Anterior cingulate cortex (tissue), 58 donors: ENCODE measurements around the gene UBR3.
"Not testable (repeated sequence)": the region's sequence is repeated elsewhere in the genome, so short reads cannot be mapped to it uniquely, and the experiment has no call there.

ENCODE experiments used
- DNase-seq, 58 donors: peaks; one replicate each; lab custom pipeline; 2025; lab: John Stamatoyannopoulos, UW

UBR3 gene, protein sequence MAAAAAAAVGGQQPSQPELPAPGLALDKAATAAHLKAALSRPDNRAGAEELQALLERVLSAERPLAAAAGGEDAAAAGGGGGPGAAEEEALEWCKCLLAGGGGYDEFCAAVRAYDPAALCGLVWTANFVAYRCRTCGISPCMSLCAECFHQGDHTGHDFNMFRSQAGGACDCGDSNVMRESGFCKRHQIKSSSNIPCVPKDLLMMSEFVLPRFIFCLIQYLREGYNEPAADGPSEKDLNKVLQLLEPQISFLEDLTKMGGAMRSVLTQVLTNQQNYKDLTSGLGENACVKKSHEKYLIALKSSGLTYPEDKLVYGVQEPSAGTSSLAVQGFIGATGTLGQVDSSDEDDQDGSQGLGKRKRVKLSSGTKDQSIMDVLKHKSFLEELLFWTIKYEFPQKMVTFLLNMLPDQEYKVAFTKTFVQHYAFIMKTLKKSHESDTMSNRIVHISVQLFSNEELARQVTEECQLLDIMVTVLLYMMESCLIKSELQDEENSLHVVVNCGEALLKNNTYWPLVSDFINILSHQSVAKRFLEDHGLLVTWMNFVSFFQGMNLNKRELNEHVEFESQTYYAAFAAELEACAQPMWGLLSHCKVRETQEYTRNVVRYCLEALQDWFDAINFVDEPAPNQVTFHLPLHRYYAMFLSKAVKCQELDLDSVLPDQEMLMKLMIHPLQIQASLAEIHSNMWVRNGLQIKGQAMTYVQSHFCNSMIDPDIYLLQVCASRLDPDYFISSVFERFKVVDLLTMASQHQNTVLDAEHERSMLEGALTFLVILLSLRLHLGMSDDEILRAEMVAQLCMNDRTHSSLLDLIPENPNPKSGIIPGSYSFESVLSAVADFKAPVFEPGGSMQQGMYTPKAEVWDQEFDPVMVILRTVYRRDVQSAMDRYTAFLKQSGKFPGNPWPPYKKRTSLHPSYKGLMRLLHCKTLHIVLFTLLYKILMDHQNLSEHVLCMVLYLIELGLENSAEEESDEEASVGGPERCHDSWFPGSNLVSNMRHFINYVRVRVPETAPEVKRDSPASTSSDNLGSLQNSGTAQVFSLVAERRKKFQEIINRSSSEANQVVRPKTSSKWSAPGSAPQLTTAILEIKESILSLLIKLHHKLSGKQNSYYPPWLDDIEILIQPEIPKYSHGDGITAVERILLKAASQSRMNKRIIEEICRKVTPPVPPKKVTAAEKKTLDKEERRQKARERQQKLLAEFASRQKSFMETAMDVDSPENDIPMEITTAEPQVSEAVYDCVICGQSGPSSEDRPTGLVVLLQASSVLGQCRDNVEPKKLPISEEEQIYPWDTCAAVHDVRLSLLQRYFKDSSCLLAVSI (N-terminal part only)

DNA sequence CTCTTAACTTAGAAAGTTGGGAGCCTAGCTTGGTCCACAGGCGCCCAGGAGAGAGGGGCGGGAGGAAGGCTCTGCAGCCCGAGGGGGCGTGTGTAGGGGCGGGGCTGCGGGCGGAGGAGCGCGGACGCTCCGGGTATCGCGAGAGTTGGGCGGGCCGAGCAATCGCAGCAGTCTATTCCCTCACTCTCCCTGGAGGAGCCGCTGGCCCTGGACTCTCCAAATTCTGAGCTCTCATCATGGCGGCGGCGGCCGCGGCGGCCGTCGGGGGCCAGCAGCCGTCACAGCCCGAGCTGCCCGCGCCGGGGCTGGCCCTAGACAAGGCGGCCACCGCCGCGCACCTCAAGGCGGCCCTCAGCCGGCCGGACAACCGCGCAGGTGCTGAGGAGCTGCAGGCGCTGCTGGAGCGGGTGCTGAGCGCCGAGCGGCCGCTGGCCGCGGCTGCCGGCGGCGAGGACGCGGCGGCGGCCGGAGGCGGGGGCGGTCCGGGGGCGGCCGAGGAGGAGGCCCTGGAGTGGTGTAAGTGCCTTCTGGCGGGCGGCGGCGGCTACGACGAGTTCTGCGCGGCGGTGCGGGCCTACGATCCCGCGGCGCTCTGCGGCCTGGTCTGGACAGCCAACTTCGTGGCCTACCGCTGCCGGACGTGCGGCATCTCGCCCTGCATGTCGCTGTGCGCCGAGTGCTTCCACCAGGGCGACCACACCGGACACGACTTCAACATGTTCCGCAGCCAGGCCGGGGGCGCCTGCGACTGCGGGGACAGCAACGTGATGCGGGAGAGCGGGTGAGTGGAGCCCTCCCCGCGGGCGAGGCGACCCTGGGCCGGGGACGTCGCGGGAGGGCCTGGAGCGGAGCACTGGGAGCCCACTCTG is at the start of gene UBR3:
Gene UBR3 (plus strand): TSS at position 183 of the 869 bp plus-strand sequence. CDS start 54 bp downstream, at position 237.
- peak; percentile 17 to 95 (median 86) for DNase-seq

DNA sequence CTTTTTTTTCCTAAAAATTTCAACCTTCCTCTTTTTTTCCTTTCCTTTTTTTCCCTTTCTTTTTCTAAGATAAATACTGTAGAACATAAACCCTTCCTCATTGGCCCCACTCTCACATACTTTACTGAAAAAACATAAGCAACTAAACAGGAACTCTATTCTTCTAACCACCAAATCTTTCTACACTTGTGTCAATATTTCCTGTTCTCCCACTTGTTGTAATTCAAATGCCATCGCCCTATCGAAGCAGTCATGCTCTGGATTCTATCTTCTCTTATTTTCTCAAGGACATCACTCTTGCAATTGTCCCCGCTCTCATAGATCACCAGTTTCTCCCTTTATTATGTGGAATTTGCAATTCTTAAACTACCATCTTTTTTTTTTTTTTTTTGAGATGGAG is 48.8 kb upstream of the UBR3 start:
- no peak for DNase-seq

DNA sequence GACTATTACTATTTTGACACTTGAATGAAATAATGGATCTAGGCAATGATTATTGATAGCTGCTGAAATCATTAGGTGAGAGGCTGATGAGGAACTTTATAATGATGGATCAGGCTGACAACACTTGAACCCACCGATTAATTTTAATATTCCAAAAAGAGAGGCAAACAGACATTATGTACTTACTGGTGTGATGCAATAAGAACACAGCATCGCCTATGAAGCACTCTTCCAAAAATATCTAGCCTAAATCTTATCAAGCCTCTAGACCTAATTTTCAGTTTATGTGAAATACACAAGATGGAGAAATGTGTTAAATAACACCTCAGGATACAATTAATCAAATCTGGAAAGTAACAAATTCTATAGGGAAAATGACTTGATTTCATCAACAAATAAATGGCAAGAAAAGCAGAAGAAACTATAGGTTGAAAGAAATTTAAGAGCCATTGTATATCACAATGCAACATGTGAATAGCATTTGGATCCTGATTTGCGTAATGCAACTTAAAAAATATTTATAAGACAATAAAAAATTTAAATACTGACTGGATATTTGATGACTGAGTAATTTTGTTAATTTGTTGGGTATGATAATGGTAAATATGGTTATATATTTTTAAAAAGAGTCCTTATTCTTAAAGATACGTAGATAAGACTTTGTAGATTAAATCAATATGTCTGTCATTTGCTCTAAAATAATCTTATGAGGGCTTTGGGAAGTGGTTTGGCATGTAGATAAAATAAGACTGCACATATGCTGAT is 45.8 kb upstream of the UBR3 start:
- DNase-seq, result no peak

DNA sequence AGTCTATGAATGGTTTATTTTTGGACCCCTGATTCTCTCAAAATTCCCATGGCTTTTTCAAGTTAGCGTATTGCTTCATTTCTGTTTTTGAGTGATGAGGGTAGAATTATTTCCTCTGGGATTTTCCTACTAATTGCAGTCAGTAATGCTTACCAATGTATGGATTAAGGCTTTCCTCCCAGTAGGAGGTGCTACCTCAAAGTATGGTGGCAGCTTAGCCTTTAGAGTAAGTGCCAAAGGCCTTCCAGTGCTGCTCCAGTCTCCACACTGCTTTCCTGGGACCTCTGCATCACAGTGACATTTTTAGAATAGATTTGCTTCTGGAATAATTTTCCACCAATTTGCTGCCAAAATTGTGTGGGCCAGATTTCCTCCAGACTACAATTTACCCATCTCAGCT is 44.7 kb upstream of the UBR3 start:
- DNase-seq, result no peak

DNA sequence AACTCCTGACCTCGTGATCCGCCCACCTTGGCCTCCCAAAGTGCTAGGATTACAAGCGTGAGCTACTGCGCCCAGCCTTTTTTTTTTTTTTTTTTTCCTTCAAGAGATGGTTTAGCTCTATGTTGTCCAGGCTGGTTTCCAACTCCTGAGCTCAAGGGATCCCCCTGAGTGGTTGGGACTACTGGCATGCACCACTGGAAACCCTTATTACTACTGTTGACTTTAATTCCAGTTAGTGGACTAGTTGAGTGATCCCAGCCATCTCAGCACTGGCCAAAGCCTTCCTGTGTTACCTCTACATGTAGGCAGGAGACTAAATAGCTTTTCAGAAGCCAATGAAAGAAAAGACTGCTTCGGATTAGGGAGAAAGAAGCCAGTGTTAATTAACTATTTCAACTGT is 36.7 kb upstream of the UBR3 start:
- no peak for DNase-seq

DNA sequence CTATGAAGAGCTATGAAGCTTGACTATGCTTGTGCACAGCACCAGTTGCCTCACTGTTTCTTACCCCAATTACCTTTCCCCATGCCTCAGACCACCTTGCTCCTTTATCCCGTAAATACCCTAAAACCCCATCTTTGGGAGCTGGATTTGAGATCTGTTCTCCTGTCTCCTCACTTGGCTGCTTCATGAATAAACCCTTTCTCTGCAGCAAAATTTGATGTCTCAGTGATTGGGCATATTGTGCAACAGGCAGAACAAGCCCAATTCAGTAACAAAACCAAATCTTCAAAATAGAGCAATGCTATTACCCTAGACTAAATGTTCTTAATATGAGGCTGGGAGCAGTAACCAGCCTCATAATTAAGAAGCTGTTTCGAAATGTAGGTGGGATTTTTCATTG is 32.1 kb upstream of the UBR3 start:
- no peak for DNase-seq

DNA sequence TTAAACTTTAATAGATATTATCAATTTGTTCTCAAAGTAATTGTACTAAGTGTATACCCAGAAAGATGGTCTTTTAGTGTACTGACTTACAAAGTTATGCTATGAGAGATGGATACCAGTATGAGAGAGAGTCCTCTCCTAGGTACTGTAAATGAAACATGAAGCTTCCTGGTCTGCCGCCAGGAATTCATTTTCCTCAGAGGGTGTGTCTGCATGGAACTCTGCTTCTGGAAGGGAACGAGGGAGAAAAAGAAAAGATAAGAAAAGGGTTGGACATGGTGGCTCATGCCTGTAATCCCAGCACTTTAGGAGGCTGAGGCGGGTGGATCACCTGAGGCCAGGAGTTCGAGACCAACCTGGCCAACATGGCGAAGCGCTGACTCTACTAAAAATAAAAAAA is 30.8 kb upstream of the UBR3 start:
- DNase-seq, result no peak

DNA sequence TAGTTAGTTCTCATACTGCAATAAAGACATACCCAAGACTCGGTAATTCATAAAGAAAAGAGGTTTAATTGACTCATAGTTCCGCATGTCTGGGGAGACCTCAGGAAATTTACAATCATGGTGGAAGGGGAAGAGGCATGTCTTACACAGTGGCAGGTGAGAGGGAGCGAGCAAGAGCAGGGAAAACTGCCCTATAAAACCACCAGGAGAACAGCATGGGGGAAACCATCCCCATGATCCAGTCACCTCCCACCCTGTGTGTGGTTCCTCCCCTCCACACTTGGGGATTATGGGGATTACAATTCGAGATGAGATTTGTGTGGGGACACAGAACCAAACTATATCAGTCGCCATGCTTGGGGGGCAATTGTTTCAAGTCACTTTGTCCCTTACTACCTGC is 29.7 kb upstream of the UBR3 start:
- DNase-seq, result no peak

DNA sequence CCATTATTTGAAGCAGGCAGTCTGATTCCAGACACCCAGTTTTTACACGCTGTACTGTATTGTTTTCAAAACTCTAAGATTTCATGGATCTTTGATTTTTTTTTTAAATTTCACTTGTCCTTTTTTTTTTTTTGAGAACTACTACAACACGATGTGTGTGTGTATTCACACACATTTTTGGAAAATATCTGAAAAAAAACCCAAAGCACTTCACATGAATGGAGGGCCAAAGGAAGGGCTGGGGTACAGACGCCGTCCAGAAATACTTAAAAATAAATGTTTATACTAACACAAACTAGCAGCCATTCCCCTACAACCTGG is 28.9 kb upstream of the UBR3 start:
- DNase-seq, result no peak

DNA sequence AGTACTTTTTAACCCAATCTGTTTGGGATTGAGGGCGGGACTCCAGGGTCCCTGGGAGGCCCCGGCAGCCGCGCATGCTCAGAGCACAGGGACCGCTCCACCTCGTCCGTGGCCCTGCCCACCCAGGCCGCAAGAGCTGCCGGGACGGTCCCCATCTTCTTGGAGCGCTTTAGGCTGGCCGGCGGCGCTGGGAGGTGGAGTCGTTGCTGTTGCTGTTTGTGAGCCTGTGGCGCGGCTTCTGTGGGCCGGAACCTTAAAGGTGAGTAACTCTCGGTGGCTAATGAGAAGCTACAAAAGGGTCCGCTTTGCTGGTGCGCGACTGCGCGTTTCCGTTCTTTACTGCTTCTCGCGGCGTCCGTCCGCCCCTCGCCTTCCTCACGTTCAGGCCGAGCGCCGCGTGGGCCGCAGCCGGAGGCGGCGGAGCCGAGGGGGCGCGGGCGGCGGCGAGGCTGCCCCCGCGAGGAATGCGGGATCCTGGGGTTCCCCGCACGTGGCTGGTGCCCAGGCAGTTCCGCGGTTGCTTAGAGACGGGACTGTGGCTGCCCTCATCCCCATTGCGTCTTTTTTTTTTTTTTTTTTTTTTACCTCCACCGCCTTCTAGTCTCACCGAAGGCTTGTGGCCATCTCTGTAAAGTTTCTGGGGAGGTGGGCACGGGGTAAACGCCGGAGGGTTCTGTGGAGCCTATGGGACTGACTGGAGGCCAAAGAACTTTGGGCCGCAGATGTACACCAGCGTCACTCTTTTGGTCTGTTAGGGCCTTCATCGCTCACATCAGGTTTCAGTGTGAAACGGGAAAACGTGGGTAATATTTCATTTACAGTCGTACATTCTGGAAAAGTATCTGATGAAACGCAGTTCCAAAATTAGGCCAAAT is 28.3 kb upstream of the UBR3 start, which contains the start of gene SSB:
Gene SSB (plus strand): TSS at position 154 of the 875 bp plus-strand sequence. CDS start 2,090 bp downstream, outside the sequence.
- DNase-seq, result peak; percentile 37 to 93 (median 85)

DNA sequence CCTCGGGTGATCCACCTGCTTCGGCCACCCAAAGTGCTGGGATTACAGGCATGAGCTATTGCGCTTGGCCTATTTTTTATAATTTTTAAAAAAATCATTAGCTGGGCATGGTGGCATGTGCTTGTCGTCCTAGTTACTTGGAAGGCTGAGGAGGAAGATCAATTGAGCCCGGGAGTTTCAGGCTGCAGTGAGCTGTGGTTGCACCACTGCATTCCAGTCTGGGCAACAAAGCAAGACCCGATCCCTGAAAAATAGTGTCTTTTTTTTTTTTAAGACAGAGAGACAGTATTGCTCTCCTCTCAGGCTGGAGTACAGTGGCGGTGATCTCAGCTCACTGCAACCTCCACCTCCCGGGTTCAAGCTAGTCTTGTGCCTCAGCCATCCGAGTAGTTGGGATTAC is 23.8 kb upstream of the UBR3 start:
- DNase-seq, result no peak

DNA sequence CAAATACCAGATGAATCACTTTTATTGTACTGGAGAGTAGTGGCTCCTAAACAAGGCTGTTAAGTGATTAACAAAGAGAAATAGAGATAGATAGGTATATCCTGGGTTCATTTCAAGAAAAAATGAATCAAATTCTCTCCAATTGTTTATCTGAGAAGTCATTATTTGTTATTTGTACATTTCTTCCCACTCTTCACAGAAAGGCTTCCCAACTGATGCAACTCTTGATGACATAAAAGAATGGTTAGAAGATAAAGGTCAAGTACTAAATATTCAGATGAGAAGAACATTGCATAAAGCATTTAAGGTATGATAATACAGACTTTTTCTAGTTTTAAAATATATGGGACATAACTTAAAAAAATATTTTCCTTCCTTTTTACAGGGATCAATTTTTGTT is 20.7 kb upstream of the UBR3 start:
- DNase-seq, result no peak

DNA sequence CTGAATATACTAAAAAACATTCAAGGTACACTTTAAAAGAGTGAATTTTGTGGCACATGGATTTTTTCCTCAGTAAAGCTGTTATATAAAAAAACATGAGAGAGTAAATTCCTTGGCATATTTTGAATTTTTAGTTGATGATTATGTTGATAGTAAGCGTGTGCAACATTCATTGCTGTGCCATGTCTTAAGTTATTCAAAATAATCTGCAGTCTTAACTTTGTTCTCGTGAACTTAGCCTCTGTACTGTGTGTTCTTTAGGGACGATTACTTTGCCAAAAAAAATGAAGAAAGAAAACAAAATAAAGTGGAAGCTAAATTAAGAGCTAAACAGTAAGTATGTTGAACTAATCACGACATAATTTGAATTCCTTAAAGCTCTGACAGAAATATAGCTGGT is 19.0 kb upstream of the UBR3 start:
- DNase-seq, result no peak

DNA sequence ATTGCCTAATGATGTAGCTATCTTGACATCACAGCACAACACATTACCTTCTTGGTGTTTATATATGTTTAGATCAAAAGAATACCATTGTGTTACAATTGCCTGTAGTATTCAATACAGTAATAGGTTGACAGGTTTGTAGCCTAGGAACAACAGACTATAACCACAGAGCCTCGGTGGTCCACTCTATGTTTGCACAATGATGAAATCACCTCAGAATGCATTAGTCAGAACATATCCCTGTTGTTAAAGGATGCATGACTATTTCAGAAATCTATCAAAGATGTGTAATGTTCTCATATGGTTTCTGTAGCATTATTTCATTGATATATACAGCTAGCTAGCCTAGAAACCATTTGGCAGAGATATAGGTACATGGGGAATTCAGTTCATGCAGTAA is 11.4 kb upstream of the UBR3 start:
- no peak for DNase-seq

DNA sequence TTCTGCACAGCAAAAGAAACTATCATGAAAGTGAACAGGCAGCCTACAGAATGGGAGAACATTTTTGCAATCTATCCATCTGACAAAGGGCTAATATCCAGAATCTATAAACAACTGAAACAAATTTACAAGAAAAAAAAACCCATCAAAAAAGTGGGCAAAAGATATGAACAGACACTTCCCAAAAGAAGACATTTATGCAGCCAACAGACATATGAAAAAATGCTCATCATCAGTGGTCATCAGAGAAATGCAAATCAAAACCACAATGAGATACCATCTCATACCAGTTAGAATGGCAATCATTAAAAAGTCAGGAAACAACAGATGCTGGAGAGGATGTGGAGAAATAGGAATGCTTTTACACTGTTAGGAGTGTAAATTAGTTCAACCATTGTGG is 10.3 kb upstream of the UBR3 start:
- not testable (repeated sequence) for DNase-seq

DNA sequence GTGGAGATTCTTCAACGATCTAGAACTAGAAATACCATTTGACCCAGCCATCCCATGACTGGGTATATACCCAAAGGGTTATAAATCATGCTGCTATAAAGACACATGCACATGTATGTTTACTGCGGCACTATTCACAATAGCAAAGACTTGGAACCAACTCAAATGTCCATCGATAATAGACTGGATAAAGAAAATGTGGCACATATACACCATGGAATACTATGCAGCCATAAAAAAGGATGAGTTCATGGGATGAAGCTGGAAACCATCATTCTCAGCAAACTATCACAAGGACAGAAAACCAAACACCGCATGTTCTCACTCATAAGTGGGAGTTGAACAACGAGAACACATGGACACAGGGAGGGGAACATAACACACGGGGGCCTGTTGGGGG is 9.9 kb upstream of the UBR3 start:
- DNase-seq, result not testable (repeated sequence)

DNA sequence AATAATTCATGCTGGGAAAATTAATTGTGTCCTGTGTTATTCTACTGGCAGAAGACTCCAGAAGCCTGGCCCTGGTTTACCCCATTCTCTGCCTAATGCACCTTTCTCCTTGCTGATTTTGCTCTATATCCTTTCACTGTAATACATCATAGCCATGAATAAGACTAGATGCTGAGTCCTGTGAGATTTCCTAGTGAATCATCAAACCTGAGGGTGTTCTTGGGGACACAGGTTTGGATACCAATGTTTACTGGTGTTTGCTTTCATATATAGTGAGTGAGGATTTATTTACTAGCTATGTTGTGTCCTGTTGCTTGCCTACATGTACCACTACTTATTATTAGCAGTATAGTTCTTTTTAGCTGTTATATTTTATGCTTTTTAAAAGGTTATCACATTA is 9.0 kb upstream of the UBR3 start:
- DNase-seq, result no peak

DNA sequence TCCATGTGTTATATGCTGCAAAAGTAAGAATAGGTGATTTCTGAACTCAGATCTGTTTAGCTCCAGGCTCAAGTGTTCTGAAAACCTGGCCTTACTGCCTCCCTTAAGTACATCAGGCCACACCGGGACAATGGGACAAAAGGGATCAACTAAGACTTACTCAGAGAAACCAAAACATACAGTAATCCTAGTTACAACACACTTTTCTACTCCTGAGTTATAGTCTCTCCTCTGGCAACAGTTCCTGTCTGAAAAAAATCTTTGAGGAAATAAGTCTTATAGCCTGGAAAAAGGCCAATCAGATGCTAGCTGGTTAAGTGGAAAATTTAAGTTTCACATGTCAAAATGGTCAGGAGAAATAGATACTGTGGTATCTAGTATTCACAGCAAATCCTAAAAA is 8.1 kb upstream of the UBR3 start:
- DNase-seq, result no peak
